Lower leg skin (tissue), 3 donors: ENCODE measurements around the gene RAB10.

ENCODE experiments used
- POLR2A ChIP-seq, 2 donors: fragments of 450-650 bp; IDR thresholded peaks; one replicate each; pipeline ENCODE4 v1.6.1; 2016 to 2017; ENCODE audit warnings: antibody characterized with exemption in 2 of 2, mild to moderate bottlenecking in 1 of 2, moderate library complexity in 1 of 2
- TF ChIP-seq, protein P1 (sequence below), 3 donors: fragments of 450-650 bp; IDR thresholded peaks; one replicate each; pipeline ENCODE4 v1.5.1; 2016; ENCODE audit warnings: antibody characterized with exemption in 3 of 3, mild to moderate bottlenecking in 3 of 3, moderate library complexity in 2 of 3

GRCh38 chr2:26139269-26140183 is 105.6 kb downstream of the RAB10 start:
- TF ChIP-seq, protein P1, sequence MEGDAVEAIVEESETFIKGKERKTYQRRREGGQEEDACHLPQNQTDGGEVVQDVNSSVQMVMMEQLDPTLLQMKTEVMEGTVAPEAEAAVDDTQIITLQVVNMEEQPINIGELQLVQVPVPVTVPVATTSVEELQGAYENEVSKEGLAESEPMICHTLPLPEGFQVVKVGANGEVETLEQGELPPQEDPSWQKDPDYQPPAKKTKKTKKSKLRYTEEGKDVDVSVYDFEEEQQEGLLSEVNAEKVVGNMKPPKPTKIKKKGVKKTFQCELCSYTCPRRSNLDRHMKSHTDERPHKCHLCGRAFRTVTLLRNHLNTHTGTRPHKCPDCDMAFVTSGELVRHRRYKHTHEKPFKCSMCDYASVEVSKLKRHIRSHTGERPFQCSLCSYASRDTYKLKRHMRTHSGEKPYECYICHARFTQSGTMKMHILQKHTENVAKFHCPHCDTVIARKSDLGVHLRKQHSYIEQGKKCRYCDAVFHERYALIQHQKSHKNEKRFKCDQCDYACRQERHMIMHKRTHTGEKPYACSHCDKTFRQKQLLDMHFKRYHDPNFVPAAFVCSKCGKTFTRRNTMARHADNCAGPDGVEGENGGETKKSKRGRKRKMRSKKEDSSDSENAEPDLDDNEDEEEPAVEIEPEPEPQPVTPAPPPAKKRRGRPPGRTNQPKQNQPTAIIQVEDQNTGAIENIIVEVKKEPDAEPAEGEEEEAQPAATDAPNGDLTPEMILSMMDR (IDR thresholded peaks at IDR 0.05), result no peak
- no peak for TF ChIP-seq POLR2A (IDR thresholded peaks at IDR 0.05)
